DOHH2 (cell line): ENCODE results near the gene PCBP3.

Experiments used
- EZH2phosphoT487 ChIP-seq: fragments of 200-600 bp; sonication (generic); IDR thresholded peaks from 2 replicates; pipeline ENCODE4 v1.6.1; 2017; ENCODE audit warnings: borderline replicate concordance, mild to moderate bottlenecking, antibody characterized with exemption, low read length, moderate library complexity, mixed read lengths
- TF ChIP-seq, protein P1 (sequence below): fragments of 200-600 bp; sonication (generic); IDR thresholded peaks from one replicate; pipeline ENCODE4 v1.5.1; 2014; ENCODE audit warnings: antibody characterized with exemption, mild to moderate bottlenecking, low read depth, low read length; ENCODE audit not compliant: poor library complexity, severe bottlenecking

- TF ChIP-seq, protein P1, sequence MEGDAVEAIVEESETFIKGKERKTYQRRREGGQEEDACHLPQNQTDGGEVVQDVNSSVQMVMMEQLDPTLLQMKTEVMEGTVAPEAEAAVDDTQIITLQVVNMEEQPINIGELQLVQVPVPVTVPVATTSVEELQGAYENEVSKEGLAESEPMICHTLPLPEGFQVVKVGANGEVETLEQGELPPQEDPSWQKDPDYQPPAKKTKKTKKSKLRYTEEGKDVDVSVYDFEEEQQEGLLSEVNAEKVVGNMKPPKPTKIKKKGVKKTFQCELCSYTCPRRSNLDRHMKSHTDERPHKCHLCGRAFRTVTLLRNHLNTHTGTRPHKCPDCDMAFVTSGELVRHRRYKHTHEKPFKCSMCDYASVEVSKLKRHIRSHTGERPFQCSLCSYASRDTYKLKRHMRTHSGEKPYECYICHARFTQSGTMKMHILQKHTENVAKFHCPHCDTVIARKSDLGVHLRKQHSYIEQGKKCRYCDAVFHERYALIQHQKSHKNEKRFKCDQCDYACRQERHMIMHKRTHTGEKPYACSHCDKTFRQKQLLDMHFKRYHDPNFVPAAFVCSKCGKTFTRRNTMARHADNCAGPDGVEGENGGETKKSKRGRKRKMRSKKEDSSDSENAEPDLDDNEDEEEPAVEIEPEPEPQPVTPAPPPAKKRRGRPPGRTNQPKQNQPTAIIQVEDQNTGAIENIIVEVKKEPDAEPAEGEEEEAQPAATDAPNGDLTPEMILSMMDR, result no peak
- no peak for TF ChIP-seq EZH2phosphoT487
Measured at GRCh38 chr21:45848805-45849204, 205.3 kb downstream of the PCBP3 start.
